ENCODE measurements around the gene FAS.
"Not testable (repeated sequence)": the region's sequence is repeated elsewhere in the genome, so short reads cannot be mapped to it uniquely, and the experiment has no call there.

The FAS gene

DNA sequence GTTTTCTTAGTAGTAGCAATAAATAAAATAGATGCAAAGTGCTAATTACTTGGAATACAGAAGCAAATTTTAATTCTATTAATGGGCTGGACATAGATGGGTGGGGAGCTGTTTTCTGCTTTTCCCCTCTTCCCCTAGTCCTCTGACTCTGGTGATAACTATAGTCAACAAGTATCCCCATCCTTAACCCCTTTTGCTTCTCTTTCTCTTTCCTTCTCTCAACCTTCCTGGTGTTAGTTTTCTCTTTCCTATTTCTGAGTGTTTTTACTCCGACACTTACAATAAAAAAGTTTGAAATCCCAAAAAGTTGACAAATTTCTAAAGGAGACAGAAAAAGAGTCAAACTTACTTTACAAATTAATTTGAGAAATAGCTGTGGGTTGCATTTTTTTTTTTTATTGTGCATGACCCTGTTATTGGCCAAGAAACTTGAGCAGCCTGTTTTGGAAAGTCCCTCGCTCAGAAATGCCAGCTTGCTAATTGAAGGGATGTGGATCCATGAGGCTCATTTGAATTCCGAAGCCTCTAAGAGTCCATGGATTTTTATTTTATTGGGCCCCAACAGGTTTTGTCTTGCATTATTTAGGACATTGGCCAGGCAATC lies 2.4 kb downstream of the FAS start:
- DNase-seq (ENCODE audit: low read depth in 4 of 4, low spot score in 1 of 4), result no peak

DNA sequence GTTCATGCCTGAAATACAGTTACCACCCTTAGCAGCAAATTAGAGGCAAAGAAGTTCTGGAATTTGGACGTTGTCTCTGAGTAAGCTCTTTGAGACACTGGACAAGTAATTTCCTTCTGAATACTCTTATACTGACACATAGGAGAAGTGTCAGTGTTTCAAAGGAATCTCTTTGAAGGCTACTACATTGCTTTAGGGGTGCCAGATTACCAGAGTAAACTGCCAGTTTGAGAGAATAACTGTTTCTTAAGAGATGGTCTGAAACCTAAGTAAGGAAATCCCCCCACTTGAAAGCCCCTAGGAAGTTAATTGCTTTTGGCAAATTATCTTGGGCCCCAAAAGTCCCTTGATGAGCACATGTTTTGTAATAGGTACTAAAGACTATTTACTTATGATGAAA lies 3.4 kb downstream of the FAS start:
- no peak for DNase-seq (ENCODE audit: low read depth in 4 of 4, low spot score in 1 of 4)

DNA sequence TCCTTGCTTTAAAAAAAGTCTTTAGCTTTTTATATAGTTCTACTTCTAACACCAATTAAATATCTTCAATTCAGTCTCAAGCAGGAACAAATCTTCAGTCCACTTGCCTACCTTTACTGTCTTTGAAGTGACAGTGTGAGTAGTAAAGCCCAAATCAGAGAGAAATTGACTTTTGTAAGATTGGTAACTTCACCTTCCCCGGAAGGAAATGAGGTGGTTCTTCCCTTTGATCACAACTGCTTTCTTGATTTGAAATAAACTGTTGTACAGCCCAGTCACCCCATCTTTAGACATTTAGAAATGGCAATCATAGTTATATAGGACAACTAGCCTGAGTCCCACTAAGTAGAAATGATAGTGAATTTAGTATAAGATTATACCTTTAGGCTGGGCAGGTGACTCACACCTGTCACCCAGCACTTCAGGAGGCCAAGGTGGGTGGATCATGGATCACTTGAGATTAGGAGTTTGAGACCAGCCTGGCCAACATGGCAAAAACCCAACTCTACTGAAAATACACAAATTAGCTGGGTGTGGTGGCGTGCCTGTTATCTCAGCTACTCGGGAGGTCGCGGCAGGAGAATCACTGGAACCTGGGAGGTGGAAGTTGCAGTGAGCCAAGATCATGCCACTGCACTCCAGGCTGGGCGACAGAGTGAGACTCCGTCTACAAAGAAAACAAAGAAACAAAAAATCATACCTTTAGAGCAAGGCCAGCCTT lies 4.7 kb downstream of the FAS start:
- DNase-seq (ENCODE audit: low read depth in 4 of 4, low spot score in 1 of 4), result no peak

DNA sequence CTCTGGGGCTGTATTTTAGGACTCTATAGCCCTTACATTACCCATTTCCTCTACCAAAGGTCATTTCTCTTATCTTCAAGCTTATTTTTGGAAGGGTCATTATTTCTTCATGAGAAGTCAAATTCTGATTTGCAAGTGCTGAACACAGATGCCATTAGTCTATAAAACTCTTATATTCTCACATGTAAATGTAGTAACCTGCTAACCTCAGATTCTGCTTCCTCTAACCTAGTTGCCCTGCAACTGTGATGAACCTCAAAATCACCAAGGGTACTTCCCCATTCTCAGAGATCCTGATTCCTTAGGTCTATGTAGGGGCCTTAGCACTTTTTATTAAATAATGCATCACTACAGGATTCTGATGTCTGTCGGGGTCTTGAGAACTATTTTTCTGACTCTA lies 6.3 kb downstream of the FAS start:
- DNase-seq (ENCODE audit: low read depth in 4 of 4, low spot score in 1 of 4), result no peak

DNA sequence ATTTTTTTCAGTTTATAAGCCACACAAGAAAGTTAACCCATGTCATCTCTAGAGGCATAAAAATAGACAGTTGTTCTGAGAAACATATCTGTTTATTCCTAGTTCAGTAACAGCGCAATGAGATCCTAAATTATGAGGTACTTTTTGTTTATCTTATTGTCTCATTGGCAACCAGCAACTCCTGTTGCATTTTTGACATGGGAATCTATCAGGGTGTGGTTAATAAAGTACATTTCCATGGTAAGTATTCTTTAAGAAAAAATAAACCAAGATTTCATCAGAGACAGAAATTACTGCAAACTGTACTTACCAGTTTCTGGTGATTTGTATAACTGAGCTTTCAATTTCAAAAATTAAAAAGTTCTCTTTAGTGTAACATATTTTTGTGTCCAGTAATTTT lies 9.0 kb downstream of the FAS start:
- no peak for DNase-seq (ENCODE audit: low read depth in 4 of 4, low spot score in 1 of 4)

DNA sequence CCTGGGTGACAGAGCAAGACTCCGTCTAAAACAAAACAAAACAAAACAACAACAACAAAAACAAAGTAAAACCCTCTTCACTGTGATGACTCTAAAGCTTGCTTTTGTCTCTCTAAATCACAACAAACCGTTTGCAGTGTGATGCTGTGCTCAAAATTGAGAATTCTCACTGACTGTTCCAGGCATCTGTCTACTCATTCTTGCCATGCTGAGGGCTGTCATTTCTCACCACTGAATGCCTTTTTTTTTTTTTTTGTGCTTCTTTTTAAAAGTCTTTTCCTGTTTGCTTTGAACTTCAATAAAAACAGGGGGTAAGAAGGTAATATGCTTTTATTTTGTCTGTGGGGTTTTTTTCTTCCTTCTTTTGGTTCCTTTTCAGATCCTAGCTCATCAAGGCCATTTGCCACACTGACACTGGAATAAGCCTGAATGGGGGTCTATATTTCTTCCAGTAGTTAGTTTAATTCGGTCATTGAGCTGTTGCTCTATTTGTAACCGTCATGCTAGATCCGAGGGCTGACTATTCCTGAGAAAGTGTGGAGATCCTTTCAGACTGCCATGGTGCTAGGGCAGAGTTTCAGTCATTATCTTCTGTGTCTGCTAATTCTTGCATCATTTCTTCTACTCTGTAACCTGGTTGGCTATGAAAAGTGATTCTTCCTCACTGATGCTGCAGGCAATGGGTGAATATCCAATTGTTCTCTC lies 10.6 kb downstream of the FAS start:
- DNase-seq (ENCODE audit: low read depth in 4 of 4, low spot score in 1 of 4), result no peak

DNA sequence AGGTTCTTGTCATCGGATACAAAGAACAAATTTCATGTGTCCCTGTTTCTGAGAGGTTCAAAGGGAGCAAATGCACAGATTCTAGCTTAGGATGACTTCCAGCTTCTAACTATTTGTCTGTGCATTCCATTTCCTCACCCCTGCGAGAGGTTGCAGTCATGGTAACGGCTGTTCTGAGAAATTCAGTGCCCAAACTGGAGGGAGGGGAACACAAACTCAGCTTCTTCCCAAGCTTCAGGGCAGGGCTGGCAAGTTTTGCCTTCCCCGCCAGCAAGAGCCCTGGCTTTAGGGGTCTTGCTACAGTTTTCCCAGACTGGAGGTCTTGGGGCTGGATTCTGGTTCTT lies 11.1 kb downstream of the FAS start:
- no peak for DNase-seq (ENCODE audit: low read depth in 4 of 4, low spot score in 1 of 4)

DNA sequence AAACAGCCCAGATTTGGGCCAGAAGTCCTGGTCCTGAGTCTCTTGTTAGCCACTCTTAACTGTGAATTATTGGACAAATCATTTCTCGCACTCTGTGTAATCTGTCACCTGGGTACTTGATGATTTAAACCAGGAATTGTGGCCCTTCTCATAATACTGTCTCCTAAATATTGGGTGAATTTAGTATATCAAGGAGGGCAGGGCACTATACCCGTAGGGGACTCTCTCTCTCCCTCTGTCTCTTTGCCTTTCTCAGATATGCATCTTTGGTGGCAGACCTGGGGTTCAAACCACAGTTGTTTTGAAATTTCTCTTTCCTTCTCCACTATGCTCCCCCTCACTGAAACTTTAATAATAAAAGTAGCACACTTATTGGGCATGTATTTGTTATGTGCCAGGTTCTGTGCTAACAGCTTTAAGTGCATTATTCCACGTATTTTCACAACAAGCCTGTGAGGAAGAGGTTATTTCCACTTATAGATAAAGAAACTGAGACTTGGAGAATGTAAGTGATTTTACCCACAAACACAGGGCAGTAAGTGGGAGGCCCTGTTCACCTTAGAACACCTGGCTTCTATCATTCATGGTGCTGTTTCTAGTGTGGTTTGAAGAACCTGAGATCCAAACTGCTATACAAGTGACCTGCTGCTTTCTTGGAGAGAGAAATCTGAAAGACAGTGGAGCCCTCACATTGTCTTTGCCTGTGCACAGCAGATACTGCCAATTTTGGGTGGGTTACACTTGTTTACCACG lies 11.8 kb downstream of the FAS start:
- no peak for DNase-seq (ENCODE audit: low read depth in 4 of 4, low spot score in 1 of 4)

DNA sequence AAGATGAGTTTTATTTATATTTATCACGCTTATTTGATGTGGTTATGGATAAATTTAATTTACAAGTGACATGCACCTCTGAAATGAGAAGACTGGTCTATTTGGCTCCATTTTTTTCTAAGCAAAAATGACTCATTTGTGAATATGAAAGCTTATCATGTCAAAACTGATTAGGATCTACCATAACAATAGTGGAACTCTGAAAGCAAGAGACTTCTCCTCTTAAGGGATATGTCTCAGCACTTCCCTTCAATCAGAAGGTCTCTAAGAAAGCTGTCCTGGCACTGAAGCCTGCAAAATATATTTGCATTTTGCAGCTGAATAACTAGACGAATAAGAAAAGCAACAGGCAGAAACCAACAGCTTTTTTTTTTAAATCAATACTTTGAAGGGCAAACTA lies 12.7 kb downstream of the FAS start:
- DNase-seq (ENCODE audit: low read depth in 4 of 4, low spot score in 1 of 4), result no peak

DNA sequence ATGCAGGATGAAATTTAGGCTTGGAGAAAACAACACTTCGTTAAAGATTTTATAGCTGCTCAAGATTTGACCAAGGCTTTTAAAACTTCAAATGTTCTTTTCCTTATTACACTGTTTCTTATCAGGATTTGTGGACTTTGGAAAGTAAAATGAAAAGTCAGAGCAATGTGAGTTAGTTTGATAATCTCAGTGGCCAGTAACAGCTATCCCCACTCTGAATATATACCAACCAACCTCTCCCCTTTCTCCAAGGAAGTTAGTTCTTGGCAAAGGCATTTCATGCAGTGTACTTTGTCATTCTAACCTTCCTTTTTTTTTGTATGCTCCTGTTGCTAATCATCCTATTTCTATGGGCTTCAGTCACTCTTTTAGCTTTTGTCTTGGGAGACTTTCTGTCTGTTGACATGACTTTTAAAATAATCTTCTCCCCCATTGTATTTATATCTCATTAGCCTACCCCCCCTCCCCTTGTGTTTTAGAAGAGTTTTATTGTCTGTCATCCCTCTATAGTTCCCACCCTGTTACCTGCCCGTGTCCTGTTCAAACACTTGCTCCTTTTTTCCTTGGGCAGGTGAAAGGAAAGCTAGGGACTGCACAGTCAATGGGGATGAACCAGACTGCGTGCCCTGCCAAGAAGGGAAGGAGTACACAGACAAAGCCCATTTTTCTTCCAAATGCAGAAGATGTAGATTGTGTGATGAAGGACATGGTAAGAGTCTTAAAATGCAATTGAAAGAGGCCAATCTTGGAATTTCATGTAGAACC lies 16.7 kb downstream of the FAS start:
- no peak for DNase-seq (ENCODE audit: low read depth in 4 of 4, low spot score in 1 of 4)

DNA sequence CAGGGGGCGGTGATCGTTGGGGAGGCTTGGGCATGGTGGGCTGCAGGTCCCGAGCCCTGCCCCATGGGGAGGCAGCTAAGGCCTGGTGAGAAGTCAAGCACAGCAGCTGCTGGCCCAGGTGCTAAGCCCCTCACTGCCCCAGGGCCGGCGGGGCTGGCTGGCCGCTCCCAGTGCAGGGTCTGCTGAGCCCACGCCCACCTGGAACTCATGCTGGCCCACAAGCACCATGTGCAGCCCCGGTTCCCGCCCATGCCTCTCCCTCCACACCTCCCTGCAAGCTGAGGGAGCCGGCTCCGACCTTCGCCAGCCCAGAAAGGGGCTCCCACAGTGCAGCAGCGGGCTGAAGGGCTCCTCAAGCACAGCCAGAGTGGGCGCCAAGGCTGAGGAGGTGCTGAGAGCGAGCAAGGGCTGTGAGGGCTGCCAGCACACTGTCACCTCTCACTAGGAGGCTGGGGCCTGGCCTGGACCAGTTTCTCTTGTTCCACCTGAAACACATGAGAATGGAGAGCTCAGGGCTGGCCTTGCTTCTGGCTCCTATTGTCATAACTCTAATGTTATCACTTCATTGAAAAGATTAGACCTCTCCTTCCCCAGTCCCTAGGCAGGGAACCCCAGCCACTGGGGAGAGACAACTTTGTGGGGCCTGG lies 28.2 kb downstream of the FAS start:
- not testable (repeated sequence) for DNase-seq (ENCODE audit: low read depth in 4 of 4, low spot score in 1 of 4)

DNA sequence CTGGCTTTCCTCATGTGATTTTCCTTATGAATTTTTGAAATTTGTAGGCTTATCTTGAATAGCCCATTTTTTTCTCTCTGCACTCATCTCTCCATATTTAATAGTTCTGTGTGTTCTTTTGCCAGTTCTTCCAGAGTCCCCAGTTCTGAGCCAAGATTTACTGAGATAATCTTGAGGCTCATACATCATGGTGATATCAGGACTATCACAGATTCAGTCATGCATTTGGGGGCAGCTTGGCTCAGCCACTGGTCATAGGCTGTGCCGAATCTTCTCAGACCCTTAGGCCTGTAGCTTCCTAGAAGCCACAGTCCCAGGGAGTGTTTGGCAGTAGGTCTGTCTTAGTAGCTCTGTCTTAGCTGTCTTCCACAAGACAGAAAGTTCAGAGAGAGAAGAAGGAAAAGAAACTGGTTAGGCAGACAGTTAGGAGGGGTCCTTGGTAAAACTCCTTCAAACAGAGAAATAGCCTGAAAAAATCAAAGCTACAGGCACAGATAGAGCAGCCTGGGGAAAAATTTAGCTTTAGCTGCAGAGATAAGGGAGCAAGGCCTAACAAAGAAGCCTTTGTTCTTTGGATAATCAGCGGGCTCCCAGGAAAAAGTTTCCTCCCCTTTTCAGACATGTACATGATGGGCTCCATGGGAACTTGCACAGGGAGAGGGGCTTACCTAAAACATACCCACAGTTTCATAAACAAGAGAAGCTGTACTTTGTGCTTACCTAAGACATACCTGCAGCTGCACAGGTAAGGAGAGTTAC lies 29.1 kb downstream of the FAS start:
- DNase-seq (ENCODE audit: low read depth in 4 of 4, low spot score in 1 of 4), result no peak

DNA sequence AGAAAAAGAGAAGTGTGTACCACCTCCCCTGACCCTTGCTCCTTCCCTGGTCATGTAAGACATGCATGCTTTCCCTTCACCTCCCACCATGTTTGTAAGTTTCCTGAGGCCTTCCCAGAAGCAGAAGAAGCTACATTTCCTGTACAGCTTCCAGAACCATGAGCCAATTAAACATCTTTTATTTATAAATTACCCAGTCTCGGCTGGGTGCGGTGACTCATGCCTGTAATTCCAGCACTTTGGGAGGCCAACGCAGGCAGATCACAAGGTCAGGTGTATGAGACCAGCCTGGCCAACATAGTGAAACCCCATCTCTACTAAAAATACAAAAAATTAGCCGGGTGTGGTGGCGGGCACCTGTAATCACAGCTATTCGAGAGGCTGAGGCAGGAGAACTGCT lies 30.9 kb downstream of the FAS start:
- DNase-seq (ENCODE audit: low read depth in 4 of 4, low spot score in 1 of 4), result not testable (repeated sequence)

DNA sequence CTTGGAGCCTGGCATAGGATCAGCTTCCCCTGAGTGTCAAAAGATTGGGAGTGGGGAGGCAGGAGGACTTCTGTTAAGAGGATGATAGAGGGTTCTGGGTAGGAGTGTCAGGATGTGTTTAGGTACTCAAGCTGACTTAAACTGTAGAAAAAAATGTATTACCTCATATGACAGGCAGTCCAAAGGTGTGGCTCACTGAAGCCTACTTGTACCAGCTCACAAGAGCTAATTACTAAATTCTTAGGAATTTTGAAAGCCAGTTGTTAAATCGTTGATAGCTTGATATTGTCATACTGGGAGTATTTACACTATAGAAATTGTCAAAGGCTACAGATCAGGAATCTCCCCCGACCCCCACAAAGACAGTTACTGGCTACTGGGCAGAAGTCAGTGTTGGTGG lies 32.1 kb downstream of the FAS start:
- no peak for DNase-seq (ENCODE audit: low read depth in 4 of 4, low spot score in 1 of 4)

DNA sequence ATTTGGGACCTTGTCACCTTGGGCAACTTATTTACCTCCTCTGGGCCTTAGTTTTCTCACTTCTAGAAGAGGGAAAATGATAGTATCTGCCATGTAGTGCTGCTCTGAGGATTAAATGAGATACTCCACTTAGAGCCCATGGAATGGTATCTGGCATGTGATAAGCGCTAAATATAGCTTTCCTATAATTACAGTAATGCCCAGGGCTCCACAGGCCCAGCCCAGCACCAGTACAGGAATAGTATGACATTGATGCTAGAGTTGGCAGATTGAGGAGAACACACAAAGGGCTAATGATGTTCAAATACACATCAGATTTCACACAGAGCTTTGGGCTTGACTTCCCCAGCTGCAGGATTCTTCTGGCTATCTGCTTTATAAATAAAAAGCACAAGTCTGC lies 34.9 kb downstream of the FAS start:
- no peak for DNase-seq (ENCODE audit: low read depth in 4 of 4, low spot score in 1 of 4)

DNA sequence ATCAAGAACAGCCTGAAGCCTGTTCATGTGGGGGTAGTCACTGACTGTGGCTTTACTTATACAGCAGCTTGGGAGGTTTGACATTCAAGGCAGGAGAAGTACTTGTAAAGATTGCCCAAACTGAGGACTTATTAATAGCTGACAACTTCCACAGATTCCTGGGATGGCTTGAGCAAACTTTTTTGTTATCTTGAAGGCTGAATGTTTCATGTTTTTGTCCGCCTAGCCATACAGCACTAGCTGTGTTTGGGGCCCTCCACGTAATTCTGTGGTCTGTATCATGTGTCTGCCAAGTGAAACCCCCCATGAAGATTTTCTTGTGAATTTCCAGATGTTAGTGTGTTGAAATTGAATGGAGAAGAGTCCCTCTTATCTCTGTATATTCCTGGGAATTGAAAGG lies 38.6 kb downstream of the FAS start:
- DNase-seq (ENCODE audit: low read depth in 4 of 4, low spot score in 1 of 4), result no peak

DNA sequence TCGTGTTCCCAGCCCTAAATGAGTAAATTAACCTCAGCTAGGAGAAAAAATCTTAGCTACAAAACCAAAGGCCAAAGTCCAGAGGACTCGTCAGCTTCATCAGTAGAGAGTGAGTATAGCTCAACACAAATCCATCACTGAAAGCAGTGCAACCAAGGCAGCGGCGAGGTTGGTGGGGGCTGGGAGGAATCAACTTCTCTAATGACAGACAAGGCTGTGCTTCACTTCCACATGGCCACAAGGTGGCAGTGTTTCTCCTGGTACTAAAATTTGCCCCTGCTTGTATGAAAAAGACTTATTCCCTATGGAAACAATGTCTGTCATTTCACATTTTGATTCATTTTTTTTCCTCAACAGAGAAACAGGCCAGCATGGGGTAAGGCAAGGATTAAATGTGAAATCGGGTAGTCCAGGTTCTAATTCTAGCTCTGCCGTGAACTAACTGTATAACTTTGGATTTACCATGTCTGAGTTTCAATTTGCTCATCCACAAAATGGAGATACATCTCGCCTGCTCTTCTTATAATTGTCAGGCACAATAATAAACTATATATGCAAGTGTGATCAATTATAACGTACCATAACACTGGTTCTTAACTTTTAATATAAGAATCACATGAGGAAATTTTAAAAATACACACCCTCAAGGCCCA lies 39.3 kb downstream of the FAS start:
- peak; percentile 53 to 58 (median 56) for DNase-seq (ENCODE audit: low read depth in 4 of 4, low spot score in 1 of 4)

DNA sequence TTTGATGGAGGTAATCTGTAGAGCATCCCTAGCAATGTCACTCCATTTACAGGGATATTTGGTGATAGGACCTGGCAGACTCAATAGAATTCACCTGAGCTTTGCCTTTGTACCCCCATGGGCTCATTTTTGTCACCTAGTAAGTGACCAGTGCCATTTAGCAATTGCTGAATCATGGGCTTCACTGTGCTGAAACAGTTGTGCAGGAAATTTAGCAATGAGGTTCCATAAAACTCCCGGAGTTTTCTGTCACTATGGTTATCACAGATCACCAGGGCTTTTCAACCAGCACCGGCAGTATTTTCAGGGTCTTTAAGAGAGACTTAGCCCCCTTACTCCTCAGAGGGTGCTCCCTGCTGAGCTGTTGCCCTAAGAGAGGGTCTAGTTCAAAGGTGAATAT lies 40.2 kb downstream of the FAS start:
- DNase-seq (ENCODE audit: low read depth in 4 of 4, low spot score in 1 of 4), result no peak

DNA sequence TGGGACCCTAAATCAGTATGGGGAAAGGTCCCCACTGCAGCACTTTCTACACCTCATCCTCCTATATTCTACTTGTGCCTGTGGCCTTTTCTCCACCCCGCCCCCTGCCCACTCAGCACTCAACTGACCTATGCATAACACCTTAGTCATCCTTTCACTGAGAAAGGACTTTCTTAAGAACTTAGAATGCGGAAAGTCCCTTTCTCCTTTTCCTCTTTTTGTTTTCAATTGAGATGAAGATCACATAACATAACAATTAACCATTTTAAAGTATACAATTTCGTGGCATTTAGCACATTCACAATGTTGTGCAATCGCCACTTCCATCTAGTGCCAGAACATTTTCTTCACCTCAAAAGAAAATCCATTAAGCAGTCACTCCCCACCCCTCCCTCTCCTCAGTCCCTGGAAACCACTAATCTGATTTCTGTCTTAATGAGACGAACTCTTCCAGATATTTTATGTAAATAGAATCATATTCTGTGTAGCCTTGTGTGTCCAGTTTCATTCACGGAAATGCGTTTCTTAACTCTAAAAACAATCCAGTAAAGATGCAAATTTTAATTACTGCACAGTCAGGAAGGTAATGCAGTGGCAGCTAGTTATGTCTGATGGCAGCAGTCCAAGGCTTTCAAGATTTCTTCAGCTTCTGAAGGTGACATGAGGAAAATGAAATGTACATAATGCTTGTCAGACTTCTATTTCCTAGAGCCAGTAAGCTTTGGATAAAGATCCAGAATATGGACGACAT lies 41.7 kb downstream of the FAS start:
- peak; percentile 23 to 64 (median 33) for DNase-seq (ENCODE audit: low read depth in 4 of 4, low spot score in 1 of 4)

All from stimulated activated CD4-positive, alpha-beta T cell treated with anti-CD3 and anti-CD28 coated beads, Interleukin-1b, Interleukin-23, amount 100 ng/mL, for 24 hours (primary cell).